HG02885 (cell line): ENCODE measurements around the gene ZC3H4.
"Not testable (repeated sequence)": the region's sequence is repeated elsewhere in the genome, so short reads cannot be mapped to it uniquely, and the experiment has no call there.

Experiments
- ATAC-seq: cut with Tn5 transposase; IDR thresholded peaks from one replicate; pipeline ENCODE4 v1.9.1; 2021; ENCODE audit warnings: mild to moderate bottlenecking; ENCODE audit not compliant: unreplicated experiment, poor library complexity

The ZC3H4 gene

GRCh38 chr19:47093254-47093653, 20.3 kb downstream of the ZC3H4 start:
- ATAC-seq: no peak

GRCh38 chr19:47089767-47090350, 23.7 kb downstream of the ZC3H4 start:
- no peak for ATAC-seq

GRCh38 chr19:47086280-47086679, 27.3 kb downstream of the ZC3H4 start:
- ATAC-seq: no peak

- no peak for ATAC-seq
These were observed 28.6 kb downstream of the ZC3H4 start for GRCh38 chr19:47084879-47085439.

- ATAC-seq: no peak
These were observed 31.1 kb downstream of the ZC3H4 start for GRCh38 chr19:47082493-47082892.

GRCh38 chr19:47081095-47081494, 32.5 kb downstream of the ZC3H4 start:
- ATAC-seq: no peak

GRCh38 chr19:47078351-47078750, 35.2 kb downstream of the ZC3H4 start:
- not testable (repeated sequence) for ATAC-seq

- no peak for ATAC-seq
These were observed 37.6 kb downstream of the ZC3H4 start for GRCh38 chr19:47075941-47076340.

- no peak for ATAC-seq
These were observed 38.3 kb downstream of the ZC3H4 start for GRCh38 chr19:47075179-47075810.

GRCh38 chr19:47074621-47075020, 39.0 kb downstream of the ZC3H4 start:
- no peak for ATAC-seq

- no peak for ATAC-seq
These were observed 40.0 kb downstream of the ZC3H4 start for GRCh38 chr19:47073574-47073973.

GRCh38 chr19:47072323-47072722, 41.3 kb downstream of the ZC3H4 start:
- no peak for ATAC-seq

- no peak for ATAC-seq
These were observed 41.8 kb downstream of the ZC3H4 start for GRCh38 chr19:47071731-47072130.

- ATAC-seq: no peak
These were observed 42.8 kb downstream of the ZC3H4 start for GRCh38 chr19:47070756-47071155.

- ATAC-seq: no peak
These were observed 43.8 kb downstream of the ZC3H4 start for GRCh38 chr19:47069795-47070194.

GRCh38 chr19:47068876-47069406, 44.6 kb downstream of the ZC3H4 start:
- ATAC-seq: no peak

- ATAC-seq: no peak
These were observed 45.3 kb downstream of the ZC3H4 start for GRCh38 chr19:47068246-47068645.

GRCh38 chr19:47067215-47067847, 46.2 kb downstream of the ZC3H4 start:
- no peak for ATAC-seq

GRCh38 chr19:47066376-47067214, 47.0 kb downstream of the ZC3H4 start:
- no peak for ATAC-seq

GRCh38 chr19:47065242-47065641, 48.3 kb downstream of the ZC3H4 start:
- no peak for ATAC-seq
